ENCODE results near the gene WASHC2A. TPM values are rescaled to one million over a fixed set of nuclear protein-coding genes. Genes with fewer than 3 reads are reported as not detected.
"Not testable (repeated sequence)": the region's sequence is repeated elsewhere in the genome, so short reads cannot be mapped to it uniquely, and the experiment has no call there.

Gene WASHC2A
- polyA plus RNA-seq, 1 donor (not counting 4 experiments of a cell fraction or from before 2014, with no cell fraction given), result 38.0 TPM

- H4K20me1 ChIP-seq (ENCODE audit: control insufficient read depth, extremely low read depth, insufficient read depth, low read length); H3K27ac ChIP-seq (ENCODE audit: control insufficient read depth, insufficient read depth, low read length); H2AFZ ChIP-seq (ENCODE audit: control insufficient read depth, low read length); dilution Hi-C loops (cut with MboI; ENCODE audit: extremely low pct_ligation_motif_present, low sequenced_read_pairs); H3K4me3 ChIP-seq (ENCODE audit: control insufficient read depth in 2 of 3, extremely low read depth in 1 of 3, insufficient read depth in 2 of 3, low read depth in 1 of 3, low read length in 3 of 3); H3K9ac ChIP-seq (ENCODE audit: control insufficient read depth, extremely low read depth, insufficient read depth, low read length); H3K9me1 ChIP-seq (ENCODE audit: control insufficient read depth, extremely low read depth, insufficient read depth, low read length); FAIRE-seq; H3K4me1 ChIP-seq (ENCODE audit: control insufficient read depth, extremely low read depth, insufficient read depth, low read length); H3K36me3 ChIP-seq (ENCODE audit: control insufficient read depth in 2 of 2, extremely low read depth in 1 of 2, insufficient read depth in 2 of 2, low read length in 2 of 2); H3K9me3 ChIP-seq (ENCODE audit: control insufficient read depth, low read depth, low read length); DNase-seq (ENCODE audit: low read depth, low spot score); H3K27me3 ChIP-seq (ENCODE audit: control insufficient read depth, extremely low read depth, insufficient read depth, low read length); H3K79me2 ChIP-seq (ENCODE audit: control insufficient read depth, insufficient read depth, low read length); H3K4me2 ChIP-seq (ENCODE audit: control insufficient read depth, extremely low read depth, insufficient read depth, low read depth, low read length): not testable (repeated sequence)
Measured at GRCh38 chr10:50169506-50169905, 101.8 kb downstream of the WASHC2A start.

- H3K27me3 ChIP-seq (ENCODE audit: control insufficient read depth, extremely low read depth, insufficient read depth, low read length); H3K9me1 ChIP-seq (ENCODE audit: control insufficient read depth, extremely low read depth, insufficient read depth, low read length); H3K27ac ChIP-seq (ENCODE audit: control insufficient read depth, insufficient read depth, low read length); H3K79me2 ChIP-seq (ENCODE audit: control insufficient read depth, insufficient read depth, low read length); H3K4me1 ChIP-seq (ENCODE audit: control insufficient read depth, extremely low read depth, insufficient read depth, low read length); H4K20me1 ChIP-seq (ENCODE audit: control insufficient read depth, extremely low read depth, insufficient read depth, low read length); H3K36me3 ChIP-seq (ENCODE audit: control insufficient read depth in 2 of 2, extremely low read depth in 1 of 2, insufficient read depth in 2 of 2, low read length in 2 of 2); H3K4me3 ChIP-seq (ENCODE audit: control insufficient read depth in 2 of 3, extremely low read depth in 1 of 3, insufficient read depth in 2 of 3, low read depth in 1 of 3, low read length in 3 of 3); FAIRE-seq; H3K9ac ChIP-seq (ENCODE audit: control insufficient read depth, extremely low read depth, insufficient read depth, low read length); DNase-seq (ENCODE audit: low read depth, low spot score); H3K4me2 ChIP-seq (ENCODE audit: control insufficient read depth, extremely low read depth, insufficient read depth, low read depth, low read length); dilution Hi-C loops (cut with MboI; ENCODE audit: extremely low pct_ligation_motif_present, low sequenced_read_pairs); H2AFZ ChIP-seq (ENCODE audit: control insufficient read depth, low read length); H3K9me3 ChIP-seq (ENCODE audit: control insufficient read depth, low read depth, low read length): not testable (repeated sequence)
Measured at GRCh38 chr10:50174788-50175525, 107.2 kb downstream of the WASHC2A start.

Other genes starting within 250 kb of the WASHC2A start
- 13.8 to 18.6 TPM (median 17.0 TPM) in 3 replicates for gene PARG, start 125.9 kb upstream of the WASHC2A start, polyA plus RNA-seq
- 15.4 to 18.4 TPM (median 16.4 TPM) in 3 replicates for gene TIMM23B, start 125.9 kb upstream of the WASHC2A start, polyA plus RNA-seq
- gene AGAP6, start 79.5 kb upstream of the WASHC2A start, polyA plus RNA-seq, result 7.4 to 11.4 TPM (median 9.9 TPM) in 3 replicates
- 1.6 to 4.7 TPM (median 1.7 TPM) in 3 replicates for gene ASAH2, start 183.6 kb downstream of the WASHC2A start, polyA plus RNA-seq

Measured in keratinocyte (primary cell).